ENCODE data around the gene QPCT.

GRCh38 chr2:37418956-37419355 is 74.5 kb downstream of the QPCT start:
- TF ChIP-seq CTCF (IDR thresholded peaks at IDR 0.05), result no peak
- no peak for TF ChIP-seq POLR2A (IDR thresholded peaks at IDR 0.05)

Measured in heart left ventricle (tissue), 13 donors.